HG03457 (cell line): ENCODE measurements around the gene TINAG.
A peak's percentile ranks its signal among the peaks of the same experiment; 100 is the strongest.

Experiments used
- ATAC-seq: cut with Tn5 transposase; IDR thresholded peaks from one replicate; pipeline ENCODE4 v1.9.1; 2021; ENCODE audit warnings: moderate number of reproducible peaks; ENCODE audit not compliant: unreplicated experiment

TINAG gene

GRCh38 chr6:54308289-54308985, at the start of gene TINAG:
Gene TINAG, plus strand, starts transcription at chr6:54308441. Its CDS starts 110 bp downstream, at chr6:54308551.
- peak; percentile 35 for ATAC-seq

- ATAC-seq = no peak
Observed at GRCh38 chr6:54260025-54260424, 48.2 kb upstream of the TINAG start.

GRCh38 chr6:54262499-54262898, 45.7 kb upstream of the TINAG start:
- ATAC-seq = no peak

GRCh38 chr6:54262971-54263370, 45.3 kb upstream of the TINAG start:
- no peak for ATAC-seq

- ATAC-seq = no peak
Observed at GRCh38 chr6:54264581-54265272, 43.5 kb upstream of the TINAG start.

- ATAC-seq = no peak
Observed at GRCh38 chr6:54266400-54266923, 41.8 kb upstream of the TINAG start.

- no peak for ATAC-seq
Observed at GRCh38 chr6:54267798-54268197, 40.4 kb upstream of the TINAG start.

- no peak for ATAC-seq
Observed at GRCh38 chr6:54273214-54273820, 34.9 kb upstream of the TINAG start.

- no peak for ATAC-seq
Observed at GRCh38 chr6:54274383-54274782, 33.9 kb upstream of the TINAG start.

GRCh38 chr6:54282186-54282585, 26.1 kb upstream of the TINAG start:
- no peak for ATAC-seq

- no peak for ATAC-seq
Observed at GRCh38 chr6:54284161-54284860, 23.9 kb upstream of the TINAG start.

- ATAC-seq = no peak
Observed at GRCh38 chr6:54285595-54285994, 22.6 kb upstream of the TINAG start.

- ATAC-seq = no peak
Observed at GRCh38 chr6:54286141-54286540, 22.1 kb upstream of the TINAG start.

GRCh38 chr6:54288474-54288873, 19.8 kb upstream of the TINAG start:
- no peak for ATAC-seq

- no peak for ATAC-seq
Observed at GRCh38 chr6:54289426-54289825, 18.8 kb upstream of the TINAG start.

GRCh38 chr6:54291146-54291545, 17.1 kb upstream of the TINAG start:
- peak; percentile 73 for ATAC-seq

- ATAC-seq = peak; percentile 93
Observed at GRCh38 chr6:54291738-54292137, 16.5 kb upstream of the TINAG start.

- ATAC-seq = no peak
Observed at GRCh38 chr6:54294965-54295532, 13.2 kb upstream of the TINAG start.

- no peak for ATAC-seq
Observed at GRCh38 chr6:54299542-54300269, 8.5 kb upstream of the TINAG start.

- no peak for ATAC-seq
Observed at GRCh38 chr6:54301770-54302169, 6.5 kb upstream of the TINAG start.
